ENCODE data around the gene LGALSL.

Gene LGALSL

DNA sequence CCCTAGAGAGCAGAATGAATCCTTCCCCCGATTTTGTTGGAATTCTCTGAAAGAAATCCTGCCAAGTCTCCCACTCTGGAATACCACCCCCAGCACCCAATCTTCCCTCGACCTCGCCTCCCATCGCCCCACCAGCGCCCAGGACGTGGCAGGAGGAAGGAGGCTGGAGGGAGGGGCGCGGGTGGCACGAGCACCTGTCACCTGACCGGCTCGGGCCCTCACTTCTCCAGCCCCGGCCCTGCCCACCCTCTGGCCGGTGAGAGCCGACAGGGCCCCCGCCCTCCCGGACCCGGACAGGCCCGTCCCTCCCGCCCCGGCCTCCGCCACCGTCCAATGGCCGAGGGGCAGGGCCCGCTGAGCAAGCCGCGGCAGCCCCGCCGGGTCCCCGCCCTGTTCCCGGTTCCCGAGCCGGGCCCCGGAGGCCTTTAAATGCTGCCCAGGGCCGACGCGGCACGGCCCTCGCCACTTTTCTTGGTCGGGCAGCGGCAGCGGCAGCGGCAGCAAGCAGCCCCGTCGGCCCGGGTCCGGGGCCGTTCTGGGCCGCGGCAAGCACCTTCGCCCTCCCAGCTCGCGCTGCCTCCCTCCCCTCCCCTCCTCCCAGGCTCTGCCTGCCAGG, at the start of gene LGALSL:
Gene LGALSL, plus strand, starts transcription at position 393 of the 616 bp plus-strand sequence. CDS start 384 bp downstream, outside the sequence.
- DNase-seq, result no peak

DNA sequence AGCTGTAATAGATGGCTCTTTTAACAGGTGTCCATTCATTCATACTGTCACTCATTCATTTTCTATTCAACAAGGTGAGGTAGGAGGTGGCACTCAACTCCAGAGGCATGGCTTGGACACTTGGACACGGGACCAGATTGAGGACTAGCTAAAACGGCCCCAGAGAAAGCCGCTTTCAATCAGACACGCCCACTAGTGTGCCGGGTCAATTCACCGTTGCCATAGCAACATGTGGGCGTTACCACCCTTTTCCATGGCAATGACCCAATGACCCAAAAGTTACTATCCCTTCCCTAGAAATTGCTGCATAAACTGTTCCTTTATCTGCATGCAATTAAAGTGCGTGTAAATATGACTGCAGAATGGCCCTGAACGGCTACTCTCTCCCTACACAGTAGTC, 49.2 kb upstream of the LGALSL start:
- DNase-seq, result no peak

DNA sequence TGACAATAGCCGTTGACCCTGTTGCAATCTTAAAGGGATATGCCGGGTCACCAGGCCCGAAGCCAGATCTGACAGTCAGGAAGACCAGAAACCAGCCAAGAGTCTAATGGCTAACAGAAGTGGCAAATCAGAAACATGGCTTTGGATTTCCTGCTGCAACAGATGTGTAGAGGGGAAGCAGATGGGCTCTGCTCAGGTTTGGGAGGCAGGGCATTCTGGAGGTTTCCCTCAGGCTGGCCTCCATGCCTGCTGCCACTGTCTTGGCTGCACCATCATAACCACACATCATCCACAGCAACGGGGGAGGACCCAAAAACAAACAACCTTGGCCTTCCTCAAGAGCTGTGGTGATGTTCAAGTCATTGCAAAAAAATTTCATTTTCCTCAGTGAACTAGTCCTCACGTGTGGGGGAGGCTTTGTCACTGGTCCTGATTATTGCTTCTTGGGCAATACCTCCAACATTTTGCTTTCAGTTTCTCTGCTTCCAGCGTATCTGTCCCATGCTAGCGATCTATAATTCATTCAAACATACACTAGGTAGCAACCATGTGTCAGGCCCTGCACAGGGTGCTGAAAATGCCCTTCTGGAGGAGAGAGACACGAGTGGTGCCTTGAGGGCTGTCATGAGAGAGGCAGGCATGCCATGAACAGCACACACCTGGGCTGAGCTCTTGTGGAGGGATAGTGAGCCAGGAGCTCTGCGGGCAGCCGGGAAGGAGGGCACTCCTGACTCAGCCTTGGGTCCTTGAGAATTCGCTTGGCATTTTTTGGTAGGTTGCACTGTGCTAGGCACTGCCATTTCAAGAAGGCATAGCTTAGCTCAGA, 48.2 kb upstream of the LGALSL start:
- no peak for DNase-seq

DNA sequence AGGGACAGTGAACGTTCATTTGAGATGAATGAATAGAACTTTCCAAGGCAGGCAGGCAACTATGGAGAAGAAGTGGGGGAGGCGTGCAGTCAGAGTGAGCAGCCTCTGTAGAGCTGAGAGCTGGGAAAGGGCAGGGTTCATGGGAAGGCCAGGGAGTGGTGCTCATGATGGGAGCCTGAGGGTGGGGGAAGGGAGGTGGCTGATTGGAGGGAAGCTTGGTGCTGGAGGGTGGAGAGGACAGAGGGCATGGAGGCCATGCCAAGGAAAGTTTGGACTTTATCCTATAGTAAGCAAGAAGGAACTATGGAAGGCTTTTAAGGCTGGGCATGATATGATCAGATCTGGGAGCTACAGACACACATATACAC, 47.6 kb upstream of the LGALSL start:
- DNase-seq, result no peak

DNA sequence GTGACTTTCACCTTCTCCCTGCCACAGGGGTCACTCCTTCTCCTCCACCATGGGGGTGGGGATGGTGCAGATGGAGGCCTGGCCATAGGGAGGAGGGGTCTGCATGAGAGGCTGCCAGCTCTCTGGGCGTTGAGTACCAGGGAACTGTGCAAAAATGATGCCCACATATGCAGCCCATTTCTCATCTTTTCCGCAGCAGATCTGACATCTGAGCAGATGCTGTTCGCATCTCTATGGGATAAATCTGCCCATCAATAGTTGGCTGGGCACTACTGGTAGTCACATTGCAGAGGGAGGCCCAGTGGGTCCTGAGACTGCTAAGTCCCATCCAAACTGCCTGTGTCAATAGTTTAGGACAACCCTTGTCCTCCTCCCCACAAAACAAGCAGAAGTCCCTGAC, 45.9 kb upstream of the LGALSL start:
- no peak for DNase-seq

DNA sequence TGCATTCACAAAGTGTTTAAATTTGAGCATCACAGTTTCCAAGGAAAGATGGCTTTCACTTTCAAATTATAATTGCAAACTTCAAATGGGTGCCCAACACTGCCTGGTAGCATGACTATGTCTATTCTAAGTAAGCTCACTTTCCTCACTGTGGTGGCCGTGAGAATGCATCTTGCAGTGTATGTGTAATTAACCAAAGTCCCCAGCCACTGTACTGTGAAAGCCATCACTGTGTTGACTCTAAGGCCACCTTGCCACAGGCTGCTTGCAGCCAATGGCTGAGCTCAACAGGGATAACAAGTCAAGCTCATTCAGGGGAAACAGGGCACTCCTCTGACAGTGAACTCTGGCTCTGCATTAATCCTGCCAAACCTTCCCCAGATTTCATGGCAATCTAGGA, 43.3 kb upstream of the LGALSL start:
- DNase-seq, result no peak

DNA sequence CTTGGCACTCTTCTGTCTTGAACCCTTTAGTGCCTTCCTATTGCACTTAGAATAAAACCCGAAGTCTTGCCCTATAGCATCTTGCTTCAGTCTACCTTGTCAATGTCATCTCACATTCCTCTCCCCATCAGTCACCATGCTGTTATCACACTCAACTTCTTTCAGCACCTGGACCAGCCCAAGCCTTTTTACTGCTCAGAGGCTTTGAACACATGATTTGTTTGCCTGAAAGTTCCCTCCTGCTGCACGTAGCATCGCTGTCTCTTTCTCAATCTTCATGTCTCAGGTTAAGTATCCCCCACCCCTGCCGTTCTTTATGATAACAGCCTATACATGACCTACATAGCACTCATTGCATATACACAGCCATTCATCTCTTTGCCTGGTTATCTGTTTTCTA, 41.3 kb upstream of the LGALSL start:
- no peak for DNase-seq

DNA sequence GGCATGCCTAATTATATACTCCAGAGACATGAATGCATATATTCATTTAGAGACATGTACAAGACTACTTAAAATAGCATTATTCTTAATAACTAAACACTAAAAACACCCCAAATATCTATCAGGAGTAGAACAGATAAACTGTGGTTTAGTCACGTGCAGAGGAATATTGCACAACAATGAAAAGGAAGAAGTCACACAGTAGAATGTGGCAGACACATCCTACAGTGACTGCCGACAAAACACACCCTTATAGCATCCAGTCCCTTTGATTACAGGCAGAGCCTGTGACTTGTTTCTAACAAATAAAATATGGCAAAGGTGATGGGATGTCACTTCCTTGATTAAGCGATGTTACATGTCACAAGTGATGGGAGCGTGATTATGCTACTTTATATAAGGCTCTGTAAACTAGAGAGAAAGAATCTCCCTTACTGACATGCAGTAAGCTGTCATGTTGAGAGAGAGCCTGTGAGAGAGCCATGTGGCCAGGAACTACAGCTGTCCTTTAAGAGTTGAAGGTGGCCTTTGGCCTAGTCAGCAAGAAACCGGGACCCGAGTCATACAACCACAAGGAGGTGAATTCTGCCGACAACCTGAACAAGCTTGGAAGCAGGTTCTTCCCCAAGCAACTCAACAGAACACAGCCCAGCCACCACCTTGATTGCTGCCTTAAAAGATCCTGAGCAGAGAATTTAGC, 39.1 kb upstream of the LGALSL start:
- no peak for DNase-seq

DNA sequence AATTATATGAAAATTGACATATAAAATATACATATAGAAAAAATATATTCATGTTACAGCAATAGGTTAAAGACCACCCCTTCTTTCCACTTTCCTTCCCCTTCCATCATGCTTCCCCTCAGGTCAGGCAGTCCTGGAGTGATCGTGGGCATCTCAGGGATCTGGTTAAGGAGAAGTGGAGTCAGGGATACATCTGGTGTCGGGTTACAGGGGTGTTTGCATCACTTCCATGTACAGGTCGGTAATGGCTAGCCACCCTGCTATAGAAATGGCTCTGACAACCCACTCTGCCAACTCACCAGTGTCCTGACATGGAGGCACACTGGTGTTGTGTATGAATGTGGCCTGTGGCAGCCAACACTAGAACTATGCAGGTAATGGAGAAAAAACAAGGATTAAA, 36.3 kb upstream of the LGALSL start:
- DNase-seq, result no peak

DNA sequence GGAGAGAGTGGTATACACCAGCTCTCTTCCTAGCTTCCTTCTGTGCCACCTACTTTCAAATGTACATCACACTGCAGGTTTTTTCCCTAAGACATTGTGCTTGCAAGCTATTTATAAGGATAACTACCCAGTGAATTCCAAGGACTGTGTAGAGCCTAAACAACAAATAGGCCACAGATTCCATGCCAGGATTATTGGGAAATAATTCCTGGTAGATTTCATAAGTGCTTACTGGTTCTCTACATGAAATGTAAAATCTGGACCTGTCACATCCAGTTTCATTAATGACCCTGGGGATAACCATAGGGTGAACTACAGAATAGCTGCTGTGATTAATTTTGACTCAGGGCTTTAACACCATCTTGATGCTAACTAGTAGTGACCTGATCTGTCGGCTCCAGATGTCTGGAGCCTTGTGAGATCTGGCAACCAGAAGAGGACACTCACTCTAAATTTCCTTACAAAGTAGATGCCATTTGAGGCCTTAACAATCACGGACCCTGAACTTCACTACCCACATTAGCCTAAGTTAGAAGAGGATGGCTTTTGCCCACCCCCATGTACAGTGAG, 34.3 kb upstream of the LGALSL start:
- DNase-seq, result no peak

DNA sequence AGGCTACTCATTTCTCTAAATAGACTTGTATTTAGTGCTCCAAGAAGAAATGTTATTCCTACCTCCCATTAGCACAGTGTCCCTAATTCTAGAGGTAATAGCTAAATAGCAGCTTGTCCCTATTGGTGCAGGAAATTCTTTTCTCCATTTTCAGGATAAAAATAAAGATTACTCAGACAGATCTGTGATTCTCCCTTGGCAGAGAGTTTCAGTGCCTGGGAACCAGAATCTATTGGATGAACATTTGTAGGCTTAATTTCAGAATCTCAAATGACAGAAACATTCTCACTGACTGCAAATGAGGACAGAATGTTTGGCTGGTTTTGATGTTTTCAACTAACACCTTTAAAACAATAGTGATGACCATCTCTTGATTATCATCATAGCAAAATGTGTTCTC, 33.3 kb upstream of the LGALSL start:
- no peak for DNase-seq

DNA sequence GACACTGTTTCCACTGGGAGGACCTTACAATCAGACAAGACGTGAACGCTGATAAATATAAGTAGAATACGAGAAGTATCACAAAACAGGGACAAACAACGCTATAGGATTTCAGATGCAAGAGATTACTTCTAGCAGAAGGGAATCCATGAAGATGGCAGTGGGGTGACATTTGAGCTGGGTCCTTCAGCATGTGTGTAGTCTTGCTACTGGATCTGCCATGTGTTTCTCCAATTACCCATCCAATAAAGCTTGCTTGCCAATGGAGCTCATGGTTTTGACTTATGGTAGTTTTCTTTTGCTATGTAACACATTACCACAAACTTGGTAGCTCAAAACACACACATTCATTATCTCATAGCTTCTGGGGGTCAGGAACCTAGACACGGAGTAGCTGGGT, 32.8 kb upstream of the LGALSL start:
- DNase-seq, result no peak

DNA sequence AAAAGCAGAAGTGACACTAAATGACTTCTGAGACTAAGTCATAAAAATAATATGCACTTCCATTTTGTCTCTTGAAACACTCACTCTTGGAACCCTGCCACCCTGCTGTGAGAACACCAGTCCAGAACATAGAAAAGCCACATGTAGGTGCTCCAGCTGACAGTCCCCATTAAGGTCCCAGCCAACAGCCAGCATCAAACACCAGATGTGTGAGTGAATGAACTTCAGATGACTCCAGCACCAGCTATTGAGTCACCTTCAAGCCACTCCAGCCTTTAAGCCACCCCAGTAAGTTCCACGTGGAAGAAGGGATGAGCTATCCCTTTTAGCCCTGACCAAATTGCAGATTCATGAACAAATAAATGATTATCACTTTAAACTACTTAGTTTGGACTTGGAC, 31.5 kb upstream of the LGALSL start:
- DNase-seq, result no peak

DNA sequence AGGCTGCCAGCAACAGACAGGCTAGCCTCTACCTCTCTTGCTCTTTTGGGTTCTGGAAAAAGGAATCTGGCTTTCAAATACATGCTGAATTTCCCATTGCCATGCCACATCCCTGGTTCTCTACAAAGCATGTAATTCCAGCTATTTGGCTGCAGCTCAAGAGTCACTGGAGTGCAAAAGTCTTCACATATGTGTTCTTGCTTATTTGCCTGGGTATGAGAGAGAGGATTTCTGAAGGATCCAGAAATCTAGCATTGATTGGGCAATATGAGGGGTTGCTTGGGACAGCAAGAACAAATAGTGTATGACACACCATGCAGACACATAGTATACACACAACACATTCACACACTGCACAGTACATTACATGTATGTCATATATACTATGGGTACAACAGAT, 30.7 kb upstream of the LGALSL start:
- no peak for DNase-seq

DNA sequence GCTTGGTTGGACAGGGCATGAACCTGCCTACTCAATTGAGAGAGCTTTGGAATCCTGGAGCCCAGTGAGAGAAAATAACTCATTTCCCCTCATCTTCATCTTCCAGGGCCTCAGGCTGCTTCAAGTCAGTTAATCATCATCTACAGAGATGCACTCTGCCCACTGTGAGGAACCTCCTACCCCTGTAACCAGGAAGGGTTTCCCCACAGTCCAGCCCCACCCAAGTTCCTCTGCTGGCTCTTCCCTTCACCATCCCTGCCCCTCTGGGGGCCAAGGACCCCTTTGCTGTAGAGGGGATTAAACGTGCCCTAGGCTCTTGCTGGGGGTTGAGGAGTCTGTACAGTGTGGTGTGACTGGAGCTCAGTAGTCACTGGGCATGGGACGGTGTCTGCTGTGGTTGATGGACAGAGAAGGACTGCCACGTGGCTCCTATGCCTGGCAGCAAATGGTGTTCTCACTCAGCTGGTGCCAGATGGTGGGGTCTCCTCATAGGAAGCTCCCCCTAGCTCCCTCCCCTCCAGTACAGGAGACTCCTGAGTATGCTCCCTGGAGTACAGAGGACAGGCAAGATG, 29.5 kb upstream of the LGALSL start:
- no peak for DNase-seq

DNA sequence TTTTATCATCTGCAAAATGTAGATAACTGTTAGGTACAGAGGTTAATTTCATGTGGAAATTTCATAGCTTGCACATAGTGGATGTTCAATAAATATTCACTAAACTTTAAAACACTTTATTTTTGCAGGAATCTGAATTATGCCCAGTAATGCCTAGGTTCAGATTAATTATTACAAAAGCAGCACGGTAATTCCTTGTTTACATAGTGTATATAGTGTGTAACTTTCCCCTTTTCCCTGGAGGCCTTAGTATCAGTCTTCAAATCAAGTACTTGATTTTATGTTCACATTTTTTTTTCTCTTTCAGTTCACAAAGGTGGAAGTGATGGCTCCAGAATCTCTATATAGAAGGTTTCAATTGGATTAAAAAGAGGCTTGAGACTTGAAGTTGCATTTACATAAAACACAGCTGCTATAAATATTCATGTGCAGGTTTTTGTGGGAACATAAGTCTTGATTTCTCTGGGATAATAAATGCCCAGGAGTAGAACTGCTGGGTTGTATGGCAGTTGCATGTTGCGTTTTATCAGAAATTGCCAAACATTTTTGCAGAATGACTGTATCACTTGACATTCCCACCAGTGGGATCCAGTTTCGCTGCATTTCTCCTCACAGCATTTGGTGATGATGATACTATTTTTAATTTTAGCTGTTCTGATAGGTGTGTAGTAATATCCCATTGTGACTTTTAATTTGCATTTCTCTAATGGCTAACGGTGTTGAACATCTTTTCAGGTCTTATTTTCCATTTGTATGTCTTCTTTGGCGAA, 27.6 kb upstream of the LGALSL start:
- DNase-seq, result no peak

DNA sequence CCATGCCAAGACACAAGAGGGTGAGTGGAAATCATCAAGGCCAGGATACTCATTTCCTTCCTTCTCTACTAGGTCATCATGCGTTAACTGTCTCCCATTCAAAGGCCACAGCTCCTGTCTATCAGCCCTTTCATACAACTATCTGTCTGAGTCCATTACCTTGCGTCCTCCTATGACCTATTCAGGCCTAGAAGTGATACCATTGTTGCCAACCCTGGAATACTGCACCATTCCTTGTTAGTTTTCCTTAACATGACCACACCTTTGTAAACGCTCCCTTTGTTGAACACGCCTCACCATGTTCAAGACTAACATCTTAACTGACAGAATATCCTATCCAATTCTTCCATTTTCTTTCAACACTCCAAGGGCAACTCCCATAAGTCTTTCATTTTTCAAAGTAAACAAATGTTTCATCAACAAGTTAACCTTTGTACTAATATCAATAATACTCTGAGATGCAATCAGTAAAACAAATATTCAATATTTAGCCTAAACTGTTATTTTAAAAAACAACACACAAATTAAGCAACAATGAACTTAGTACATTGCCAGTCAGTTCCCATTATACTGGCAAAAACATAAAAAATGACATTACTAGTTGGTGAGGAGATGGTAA, 19.8 kb upstream of the LGALSL start:
- no peak for DNase-seq

DNA sequence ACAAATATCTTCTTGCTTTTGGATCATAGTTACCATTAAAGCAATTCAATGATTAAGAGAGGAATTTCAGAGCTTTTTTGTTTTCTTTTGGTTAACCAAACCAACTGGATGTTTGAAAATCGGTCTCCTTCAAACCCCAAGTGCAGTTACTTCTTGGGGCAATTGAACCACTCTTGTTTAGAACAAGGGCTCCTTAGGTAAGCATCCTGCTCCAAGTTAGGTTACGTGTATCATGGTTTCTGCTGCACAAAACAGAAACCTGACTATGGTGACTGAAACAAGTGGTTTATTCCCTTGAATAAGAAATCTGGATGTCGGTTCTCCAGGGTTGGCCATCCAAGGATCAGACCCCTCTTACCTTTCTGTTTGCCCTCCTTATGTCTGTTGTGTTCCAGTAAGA, 16.1 kb upstream of the LGALSL start:
- no peak for DNase-seq

DNA sequence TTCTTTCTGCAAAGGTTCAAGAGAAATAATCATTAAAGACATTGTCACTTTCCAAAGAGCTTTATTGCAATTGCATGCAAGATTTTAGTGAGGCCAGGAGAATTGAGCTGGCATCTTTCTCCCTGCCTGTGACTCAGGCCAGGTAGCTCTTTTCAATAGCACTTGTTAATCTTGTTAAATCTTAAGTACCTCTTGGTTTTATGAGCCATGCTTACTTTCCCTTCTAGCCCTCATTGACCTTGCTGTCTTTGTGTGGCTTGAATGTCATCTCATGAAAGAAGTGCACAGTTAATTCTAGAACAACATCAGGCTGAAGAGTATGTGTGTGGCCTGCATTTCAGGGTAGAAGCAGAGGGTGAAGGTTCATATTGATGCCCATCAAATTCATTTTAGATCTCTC, 14.8 kb upstream of the LGALSL start:
- no peak for DNase-seq

DNA sequence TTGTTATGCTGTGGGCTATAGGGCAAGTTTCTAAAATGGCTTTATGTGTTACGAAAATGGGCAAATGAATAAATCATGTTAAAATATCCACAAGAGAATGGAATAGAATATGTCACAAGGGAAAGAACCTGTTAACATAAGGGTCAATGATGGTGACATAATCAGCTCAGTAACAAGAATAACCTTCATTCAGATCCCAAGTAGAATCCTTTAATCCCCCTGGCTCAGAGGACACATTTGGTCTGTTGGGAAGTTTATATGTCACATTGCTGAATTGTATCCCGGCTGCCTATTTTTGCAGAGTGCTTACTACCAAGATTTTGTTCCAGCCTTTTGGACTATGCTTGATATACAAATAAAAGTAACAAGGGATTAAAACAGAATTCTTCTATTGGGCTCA, 13.1 kb upstream of the LGALSL start:
- no peak for DNase-seq

DNA sequence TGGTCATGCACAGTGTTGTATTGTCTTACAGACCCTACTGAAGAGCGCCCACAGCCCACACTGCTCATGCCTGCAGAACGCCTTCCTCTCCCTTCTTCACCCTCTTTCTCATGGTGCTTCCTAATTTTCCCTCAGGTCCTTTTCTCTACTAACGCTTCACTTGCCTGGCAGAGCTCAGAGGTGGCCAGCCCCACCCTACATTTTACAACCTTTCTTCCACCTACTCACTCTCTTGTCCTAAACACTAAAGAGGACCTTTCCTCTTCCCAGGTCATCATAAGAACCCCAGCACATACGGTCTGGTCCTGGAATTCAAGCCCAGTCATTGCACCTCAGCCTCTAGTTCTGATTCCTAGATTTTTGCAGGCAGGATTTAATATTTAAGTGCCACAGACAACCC, 11.7 kb upstream of the LGALSL start:
- no peak for DNase-seq

DNA sequence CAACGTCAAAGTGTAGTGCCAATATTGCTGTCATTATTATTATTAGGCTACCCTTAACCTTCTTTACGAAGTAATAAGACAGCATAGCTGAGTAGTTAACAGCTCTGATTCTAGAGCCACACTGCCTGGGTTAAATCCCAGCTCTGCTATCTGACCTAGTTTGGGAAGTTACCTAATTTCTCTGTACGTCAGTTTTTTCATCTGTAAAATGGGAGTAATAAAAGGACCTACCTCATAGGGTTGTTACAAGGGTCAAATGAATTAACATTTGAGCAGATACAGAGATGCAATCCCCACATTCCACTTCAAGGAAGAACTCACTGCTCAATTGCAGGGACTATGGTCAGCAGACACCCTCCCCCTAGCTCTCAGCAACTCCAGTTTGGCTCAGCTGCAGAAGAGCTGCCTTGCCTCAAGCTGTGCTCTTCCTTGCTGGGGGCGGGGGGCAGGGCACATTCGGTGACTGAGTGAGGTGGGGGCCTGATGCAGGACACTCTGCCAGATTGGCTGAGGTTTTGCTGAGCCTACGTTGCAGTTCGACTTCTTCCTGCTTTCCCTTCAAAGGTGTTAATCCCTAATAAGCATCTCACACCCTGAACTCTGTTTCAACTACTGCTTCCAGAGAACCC, 11.0 kb upstream of the LGALSL start:
- DNase-seq, result no peak

Measured in NCI-H1694 (cell line).